Suprapubic skin (tissue), 3 donors: ENCODE data around the gene UVSSA.

Source experiments
- POLR2A ChIP-seq, 2 donors: fragments of 450-650 bp; IDR thresholded peaks; one replicate each; pipeline ENCODE4 v1.6.1; 2017; ENCODE audit warnings: antibody characterized with exemption in 2 of 2, mild to moderate bottlenecking in 2 of 2, moderate library complexity in 2 of 2
- TF ChIP-seq, protein P1 (sequence below), 2 donors: fragments of 200-600 bp in 1 of 2; fragments of 450-650 bp in 1 of 2; sonication (generic) in 1 of 2; IDR thresholded peaks; one replicate each; pipeline ENCODE4 v1.5.1; 2016 to 2019; ENCODE audit warnings: antibody characterized with exemption in 2 of 2, mild to moderate bottlenecking in 1 of 2, moderate library complexity in 1 of 2

DNA sequence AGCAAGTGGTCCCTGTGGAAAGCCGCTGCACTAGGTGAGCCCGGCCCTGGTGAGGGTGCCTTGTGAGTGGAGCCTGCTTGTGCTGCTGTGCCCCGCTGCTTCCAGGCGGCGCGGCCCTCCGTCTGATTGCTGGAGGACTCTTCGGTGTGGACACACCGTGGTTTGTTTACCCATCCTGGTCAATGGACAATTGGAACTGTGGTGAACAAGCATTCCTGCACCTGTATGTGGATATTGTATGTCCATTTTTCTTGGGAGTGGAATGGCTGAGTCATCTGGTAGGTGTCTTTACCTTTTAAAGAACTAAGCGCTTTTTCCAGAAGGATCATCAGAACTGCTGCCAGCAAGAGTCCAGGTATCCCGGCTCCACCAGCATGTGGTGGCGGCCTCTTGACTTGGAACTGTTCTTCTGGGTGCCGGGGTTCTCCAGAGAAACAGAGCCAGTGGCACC, 41.7 kb upstream of the UVSSA start:
- TF ChIP-seq, protein P1, sequence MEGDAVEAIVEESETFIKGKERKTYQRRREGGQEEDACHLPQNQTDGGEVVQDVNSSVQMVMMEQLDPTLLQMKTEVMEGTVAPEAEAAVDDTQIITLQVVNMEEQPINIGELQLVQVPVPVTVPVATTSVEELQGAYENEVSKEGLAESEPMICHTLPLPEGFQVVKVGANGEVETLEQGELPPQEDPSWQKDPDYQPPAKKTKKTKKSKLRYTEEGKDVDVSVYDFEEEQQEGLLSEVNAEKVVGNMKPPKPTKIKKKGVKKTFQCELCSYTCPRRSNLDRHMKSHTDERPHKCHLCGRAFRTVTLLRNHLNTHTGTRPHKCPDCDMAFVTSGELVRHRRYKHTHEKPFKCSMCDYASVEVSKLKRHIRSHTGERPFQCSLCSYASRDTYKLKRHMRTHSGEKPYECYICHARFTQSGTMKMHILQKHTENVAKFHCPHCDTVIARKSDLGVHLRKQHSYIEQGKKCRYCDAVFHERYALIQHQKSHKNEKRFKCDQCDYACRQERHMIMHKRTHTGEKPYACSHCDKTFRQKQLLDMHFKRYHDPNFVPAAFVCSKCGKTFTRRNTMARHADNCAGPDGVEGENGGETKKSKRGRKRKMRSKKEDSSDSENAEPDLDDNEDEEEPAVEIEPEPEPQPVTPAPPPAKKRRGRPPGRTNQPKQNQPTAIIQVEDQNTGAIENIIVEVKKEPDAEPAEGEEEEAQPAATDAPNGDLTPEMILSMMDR (IDR thresholded peaks at IDR 0.05), result no peak
- TF ChIP-seq POLR2A (IDR thresholded peaks at IDR 0.05), result no peak
